HEK293T (cell line): ENCODE measurements around the gene MT2A.

Source experiments
- CTBP1 ChIP-seq: fragments of 450-650 bp; IDR thresholded peaks from 2 replicates; pipeline ENCODE4 v1.6.1; 2016; ENCODE audit warnings: borderline replicate concordance
- FOXM1 ChIP-seq: fragments of 450-650 bp; IDR thresholded peaks from 2 replicates; pipeline ENCODE4 v1.6.1; 2017; ENCODE audit warnings: mild to moderate bottlenecking, borderline replicate concordance
- LEF1 ChIP-seq: fragments of 450-650 bp; IDR thresholded peaks from 2 replicates; pipeline ENCODE4 v1.6.1; 2017; ENCODE audit warnings: mild to moderate bottlenecking, borderline replicate concordance

GRCh38 chr16:56651586-56651985, 43.2 kb downstream of the MT2A start, which contains the start of gene MT1B:
- TF ChIP-seq FOXM1 (no peak), CTBP1 (no peak), LEF1 (no peak)
